Neural cell (in vitro differentiated cells): Measurements from ENCODE around the gene LIMCH1. TPM values are rescaled to one million over a fixed set of nuclear protein-coding genes. Genes with fewer than 3 reads are reported as not detected.

Experiments
- H2AFZ ChIP-seq: fragments of 200-600, 300-800 bp; sonication (generic), shearing (Covaris generic); 2 replicates; pipeline ENCODE4 v1.6.0; 2014; ENCODE audit warnings: low read depth, mild to moderate bottlenecking, antibody characterized with exemption, low read length, moderate library complexity
- H3F3A ChIP-seq: fragments of 200-600 bp; shearing (Covaris generic); 2 replicates; pipeline ENCODE4 v1.6.1; 2016; ENCODE audit warnings: mild to moderate bottlenecking, moderate library complexity, mixed read lengths, antibody characterized with exemption, low read length; ENCODE audit not compliant: insufficient read depth, poor library complexity, severe bottlenecking
- H3K27ac ChIP-seq: fragments of 200-600, 300-800 bp; sonication (generic), shearing (Covaris generic); 2 replicates; pipeline ENCODE4 v1.5.1; 2014; ENCODE audit warnings: mild to moderate bottlenecking, low read length, moderate library complexity
- H3K27me3 ChIP-seq: fragments of 300-800, 200-600 bp; sonication (generic), shearing (Covaris generic); 2 replicates; pipeline ENCODE4 v1.6.0; 2014; ENCODE audit warnings: mild to moderate bottlenecking, low read depth, low read length, moderate library complexity; ENCODE audit not compliant: insufficient read depth
- H3K36me3 ChIP-seq: fragments of 300-800, 200-600 bp; sonication (generic), shearing (Covaris generic); 2 replicates; pipeline ENCODE4 v1.5.1; 2014; ENCODE audit warnings: mild to moderate bottlenecking, antibody characterized with exemption, low read length, moderate library complexity; ENCODE audit not compliant: insufficient read depth
- H3K4me2 ChIP-seq: fragments of 300-800, 200-600 bp; sonication (generic), shearing (Covaris generic); 2 replicates; pipeline ENCODE4 v1.6.0; 2014; ENCODE audit warnings: mild to moderate bottlenecking, low read length
- H3K4me3 ChIP-seq: fragments of 300-800, 200-600 bp; sonication (generic), shearing (Covaris generic); 2 replicates; pipeline ENCODE4 v1.5.1; 2014; ENCODE audit warnings: mild to moderate bottlenecking, low read length, moderate library complexity
- H3K79me2 ChIP-seq: fragments of 200-600 bp; shearing (Covaris generic); replicated peaks from 2 replicates; pipeline ENCODE4 v1.6.0; 2014; ENCODE audit warnings: mild to moderate bottlenecking, low read length, moderate library complexity; ENCODE audit not compliant: insufficient read depth
- H3K9ac ChIP-seq: fragments of 300-800, 200-600 bp; sonication (generic), shearing (Covaris generic); 2 replicates; pipeline ENCODE4 v1.6.1; 2016; ENCODE audit warnings: mild to moderate bottlenecking, low read length, mixed read lengths
- H3K9me2 ChIP-seq: fragments of 200-600 bp; shearing (Covaris generic); 2 replicates; pipeline ENCODE4 v1.6.1; 2016; ENCODE audit warnings: mild to moderate bottlenecking, low read length, mixed read lengths; ENCODE audit not compliant: insufficient read depth
- H3K9me3 ChIP-seq: fragments of 200-600, 300-800 bp; sonication (generic), shearing (Covaris generic); 2 replicates; pipeline ENCODE4 v1.6.1; 2016; ENCODE audit warnings: mild to moderate bottlenecking, mixed run types, low read length, moderate library complexity, mixed read lengths
- H4K20me1 ChIP-seq: fragments of 200-600 bp; shearing (Covaris generic); 2 replicates; pipeline ENCODE4 v1.6.1; 2016; ENCODE audit warnings: mild to moderate bottlenecking, mixed run types; ENCODE audit not compliant: insufficient read depth
- CTCF ChIP-seq: fragments of 450-650 bp; IDR thresholded peaks from 2 replicates; pipeline ENCODE4 v1.5.1; 2014; ENCODE audit warnings: antibody characterized with exemption, mild to moderate bottlenecking, moderate library complexity; ENCODE audit not compliant: poor library complexity, severe bottlenecking
- EP300 ChIP-seq: fragments of 450-650 bp; conservative IDR thresholded peaks from 2 replicates; pipeline ENCODE4 v1.6.1; 2014; ENCODE audit warnings: antibody characterized with exemption, mild to moderate bottlenecking, moderate library complexity; ENCODE audit not compliant: poor library complexity, severe bottlenecking
- EZH2 ChIP-seq: fragments of 200-600, 300-800 bp; shearing (Covaris generic), sonication (generic); IDR thresholded peaks from 2 replicates; pipeline ENCODE4 v1.6.1; 2014; ENCODE audit warnings: antibody characterized with exemption, low read length, borderline replicate concordance, mild to moderate bottlenecking; ENCODE audit not compliant: insufficient read depth, poor library complexity, severe bottlenecking
- MXI1 ChIP-seq: fragments of 450-650 bp; conservative IDR thresholded peaks from 2 replicates; pipeline ENCODE4 v1.6.1; 2014; ENCODE audit warnings: antibody characterized with exemption, mild to moderate bottlenecking; ENCODE audit not compliant: poor library complexity, severe bottlenecking
- POLR2AphosphoS5 ChIP-seq: IDR thresholded peaks from 2 replicates; pipeline ENCODE4 v1.6.1; 2012
- RAD21 ChIP-seq: fragments of 450-650 bp; conservative IDR thresholded peaks from 2 replicates; pipeline ENCODE4 v1.6.1; 2014; ENCODE audit warnings: antibody characterized with exemption, mild to moderate bottlenecking, moderate library complexity
- REST ChIP-seq: IDR thresholded peaks from 2 replicates; pipeline ENCODE4 v1.6.1; 2012; ENCODE audit warnings: borderline replicate concordance
- SMC3 ChIP-seq: fragments of 450-650 bp; conservative IDR thresholded peaks from 2 replicates; pipeline ENCODE4 v1.6.1; 2014; ENCODE audit warnings: antibody characterized with exemption, mild to moderate bottlenecking, moderate library complexity; ENCODE audit not compliant: poor library complexity
- TAF1 ChIP-seq: IDR thresholded peaks from 2 replicates; pipeline ENCODE4 v1.6.1; 2012; ENCODE audit warnings: low read depth
- polyA plus RNA-seq: library from polyadenylated mRNA; depleted of rRNA; stranded (reverse); fragments of >200 nt; gene quantifications from 2 replicates; pipeline ENCODE4 v1.2.3, GENCODE V29; 2014

Gene LIMCH1
- polyA plus RNA-seq, 1 donor from 2014 or later, result 9.1 TPM

DNA sequence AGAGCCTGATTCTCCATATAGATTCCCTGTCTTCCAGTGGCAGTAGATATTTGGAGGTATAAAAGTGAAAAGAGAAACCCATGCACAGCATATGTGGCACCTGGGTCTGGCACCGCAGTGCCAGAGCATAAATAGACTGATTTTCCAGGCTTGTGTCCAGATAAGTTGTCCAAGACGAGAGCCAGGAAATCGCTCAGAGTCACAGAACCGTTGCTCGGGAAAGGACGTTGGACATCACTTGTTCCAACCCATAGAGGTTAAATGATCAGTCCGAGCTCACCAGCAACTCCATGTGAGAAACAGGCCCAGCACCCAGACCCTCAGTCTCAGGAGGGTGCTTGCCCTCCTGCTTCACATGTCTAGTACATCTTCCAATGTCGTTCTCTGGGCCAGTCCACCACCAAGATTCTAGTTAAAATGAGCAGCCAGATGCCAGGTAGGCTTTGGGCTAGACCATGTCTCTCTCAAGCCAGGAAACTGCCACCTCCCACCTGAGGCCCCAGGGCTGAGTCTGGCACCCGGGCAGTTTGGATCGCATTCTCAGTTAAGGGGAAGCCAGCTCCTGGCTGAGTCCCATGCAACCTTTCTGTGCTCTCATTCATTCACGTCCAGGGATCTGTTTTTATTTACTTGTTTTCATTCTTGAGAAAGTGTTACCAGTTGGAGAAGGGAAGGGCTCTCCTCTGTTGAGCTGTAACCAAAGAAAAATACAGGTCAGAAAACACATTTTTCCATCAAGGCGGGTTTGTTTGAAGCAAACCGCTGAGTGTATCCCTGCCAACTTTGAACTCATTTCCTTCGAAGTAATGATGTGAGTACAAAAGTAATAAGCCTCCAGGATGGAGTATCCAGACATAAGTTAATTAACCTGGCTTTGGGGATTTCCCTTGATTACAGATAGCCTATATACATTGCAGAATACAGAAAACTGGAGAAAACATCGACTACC is 118.9 kb downstream of the LIMCH1 start:
- TF ChIP-seq EP300, result no peak
- TF ChIP-seq MXI1, result no peak
- no peak for TF ChIP-seq SMC3
- no peak for TF ChIP-seq REST
- TF ChIP-seq CTCF, result no peak
- TF ChIP-seq TAF1, result no peak
- no peak for TF ChIP-seq RAD21
- Histone ChIP-seq H3K79me2 (no peaks in the 10 kb centered on the region), H3K27me3 (no peaks in the 10 kb centered on the region), H3F3A (no peaks in the 10 kb centered on the region), H3K4me2 (no peak overlapping the region), H3K9me2 (no peaks in the 10 kb centered on the region), H3K9me3 (no peaks in the 10 kb centered on the region), H4K20me1 (no peaks in the 10 kb centered on the region), H3K4me3 (no peak overlapping the region), H3K36me3 (no peaks in the 10 kb centered on the region), H3K27ac (no peak overlapping the region), H2AFZ (no peak overlapping the region), H3K9ac (no peak overlapping the region)

DNA sequence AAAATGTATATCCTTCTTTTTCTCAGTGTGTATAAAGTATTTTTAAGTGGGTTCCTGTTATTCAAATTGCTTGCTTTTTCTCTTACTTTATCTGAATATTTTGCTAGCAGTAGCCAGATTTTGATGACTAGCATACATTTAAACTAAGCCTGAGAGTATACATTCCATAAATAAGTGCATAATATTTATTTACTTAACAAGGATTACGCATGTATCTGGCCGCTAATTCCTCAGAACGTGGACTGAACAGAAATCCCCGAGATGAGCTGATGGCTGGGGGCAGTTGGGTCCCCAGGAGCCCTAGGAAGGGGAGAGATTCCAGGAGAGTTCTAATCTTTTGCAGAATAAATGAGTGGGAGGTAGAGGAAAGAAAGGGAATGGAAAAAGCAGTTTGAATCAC is 119.6 kb downstream of the LIMCH1 start:
- TF ChIP-seq CTCF, result no peak
- TF ChIP-seq TAF1, result no peak
- TF ChIP-seq MXI1, result no peak
- TF ChIP-seq POLR2AphosphoS5, result no peak
- no peak for TF ChIP-seq EZH2
- TF ChIP-seq EP300, result no peak
- no peak for TF ChIP-seq SMC3
- TF ChIP-seq REST, result no peak
- TF ChIP-seq RAD21, result no peak

More for the DNA sequence above, 119.6 kb downstream of the LIMCH1 start:
- Histone ChIP-seq H3K4me2 (no peak overlapping the region), H3F3A (no peaks in the 10 kb centered on the region), H3K9ac (no peak overlapping the region), H3K79me2 (no peaks in the 10 kb centered on the region), H3K36me3 (no peaks in the 10 kb centered on the region), H3K27ac (no peak overlapping the region), H3K27me3 (no peaks in the 10 kb centered on the region), H3K4me3 (no peak overlapping the region), H2AFZ (no peak overlapping the region), H4K20me1 (no peaks in the 10 kb centered on the region), H3K9me3 (no peaks in the 10 kb centered on the region), H3K9me2 (no peaks in the 10 kb centered on the region)
